ENCODE results near the gene ZCCHC14. TPM values are rescaled to one million over a fixed set of nuclear protein-coding genes. Genes with fewer than 3 reads are reported as not detected.

The ZCCHC14 gene
- polyA plus RNA-seq, 1 experiment: 2.7 TPM

GRCh38 chr16:87457061-87457611 lies 35.7 kb downstream of the ZCCHC14 start:
- Histone ChIP-seq H3K4me3 (ENCODE audit: low read depth, low read length) (no peak overlapping the region), H3K36me3 (ENCODE audit: control insufficient read depth, insufficient read depth, low read length) (peaks cover 7% of the 10 kb centered on the region), H3K27me3 (ENCODE audit: control insufficient read depth, insufficient read depth, low read length) (no peaks in the 10 kb centered on the region)
- ChIA-PET POLR2A (no interaction called here), CTCF (interaction anchor here (0.5 kb wide), 1 partner anchor 186 kb away, joined by 3 read pairs; no protein-coding TSS in a partner anchor)
- TF ChIP-seq, protein P1, sequence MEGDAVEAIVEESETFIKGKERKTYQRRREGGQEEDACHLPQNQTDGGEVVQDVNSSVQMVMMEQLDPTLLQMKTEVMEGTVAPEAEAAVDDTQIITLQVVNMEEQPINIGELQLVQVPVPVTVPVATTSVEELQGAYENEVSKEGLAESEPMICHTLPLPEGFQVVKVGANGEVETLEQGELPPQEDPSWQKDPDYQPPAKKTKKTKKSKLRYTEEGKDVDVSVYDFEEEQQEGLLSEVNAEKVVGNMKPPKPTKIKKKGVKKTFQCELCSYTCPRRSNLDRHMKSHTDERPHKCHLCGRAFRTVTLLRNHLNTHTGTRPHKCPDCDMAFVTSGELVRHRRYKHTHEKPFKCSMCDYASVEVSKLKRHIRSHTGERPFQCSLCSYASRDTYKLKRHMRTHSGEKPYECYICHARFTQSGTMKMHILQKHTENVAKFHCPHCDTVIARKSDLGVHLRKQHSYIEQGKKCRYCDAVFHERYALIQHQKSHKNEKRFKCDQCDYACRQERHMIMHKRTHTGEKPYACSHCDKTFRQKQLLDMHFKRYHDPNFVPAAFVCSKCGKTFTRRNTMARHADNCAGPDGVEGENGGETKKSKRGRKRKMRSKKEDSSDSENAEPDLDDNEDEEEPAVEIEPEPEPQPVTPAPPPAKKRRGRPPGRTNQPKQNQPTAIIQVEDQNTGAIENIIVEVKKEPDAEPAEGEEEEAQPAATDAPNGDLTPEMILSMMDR (IDR thresholded peaks at IDR 0.05; ENCODE audit: insufficient read depth, low read depth, low read length): no peak
- no peak for DNase-seq (ENCODE audit: low read depth)

DNA sequence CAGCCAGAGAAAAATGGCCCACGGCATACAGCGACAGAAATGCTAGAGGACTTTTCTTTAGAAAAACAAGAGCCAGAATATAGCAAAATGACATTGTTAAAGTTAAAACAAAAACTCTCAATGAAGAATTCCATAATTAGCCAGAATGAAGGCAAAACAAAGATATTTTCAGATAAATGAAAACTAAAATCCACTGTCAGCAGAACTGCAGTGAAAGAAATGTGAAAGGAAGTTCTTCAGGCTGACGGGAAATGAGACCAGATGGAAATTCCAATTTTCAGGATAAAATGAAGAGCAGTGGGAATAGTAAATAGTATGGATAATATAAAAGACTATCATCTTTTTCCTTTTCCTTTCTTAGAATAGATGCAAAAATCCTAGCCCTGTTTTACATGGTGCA lies 38.4 kb downstream of the ZCCHC14 start:
- POLR2A ChIA-PET: no interaction called here

DNA sequence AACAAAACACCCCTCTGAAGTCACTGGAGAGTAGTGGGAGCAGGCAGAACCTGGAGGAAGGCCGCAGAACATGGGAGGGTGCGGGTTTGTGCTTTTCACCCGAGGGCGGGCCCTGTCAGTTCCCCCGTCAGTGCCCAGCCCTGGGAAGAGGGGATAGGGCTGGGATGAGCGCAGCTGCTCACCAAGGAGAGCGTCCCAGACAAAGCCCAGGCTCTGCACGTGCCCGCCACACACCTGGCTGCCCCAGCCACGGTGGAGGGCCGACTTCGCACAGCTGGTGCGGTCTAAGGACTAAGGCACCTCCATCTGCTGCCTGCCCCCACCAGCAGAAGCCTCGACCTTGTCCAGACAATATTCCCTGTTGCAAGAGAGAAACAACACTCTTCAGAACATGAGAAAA lies 39.5 kb downstream of the ZCCHC14 start:
- TF ChIP-seq, protein P1 (IDR thresholded peaks at IDR 0.05; ENCODE audit: insufficient read depth, low read depth, low read length): no peak
- no peak for DNase-seq (ENCODE audit: low read depth)
- peaks cover 6% of the 10 kb centered on the region; the same call in 1 of the 2 replicates for H3K36me3 ChIP-seq (ENCODE audit: control insufficient read depth, insufficient read depth, low read length)
- H3K4me3 ChIP-seq (ENCODE audit: low read depth, low read length): no peak overlapping the region
- CTCF ChIA-PET: interaction anchor here (0.7 to 1.6 kb wide), 3 partner anchors 8 to 59 kb away, joined by 3 read pairs; no protein-coding TSS in a partner anchor
- POLR2A ChIA-PET: no interaction called here
- H3K27me3 ChIP-seq (ENCODE audit: control insufficient read depth, insufficient read depth, low read length): no peaks in the 10 kb centered on the region

More for the DNA sequence above, 38.4 kb downstream of the ZCCHC14 start:
- Histone ChIP-seq H3K36me3 (ENCODE audit: control insufficient read depth, insufficient read depth, low read length) (peaks cover 10% of the 10 kb centered on the region), H3K4me3 (ENCODE audit: low read depth, low read length) (no peak overlapping the region), H3K27me3 (ENCODE audit: control insufficient read depth, insufficient read depth, low read length) (no peaks in the 10 kb centered on the region)
- CTCF ChIA-PET: no interaction called here
- TF ChIP-seq, protein P1 (IDR thresholded peaks at IDR 0.05; ENCODE audit: insufficient read depth, low read depth, low read length): no peak
- no peak for DNase-seq (ENCODE audit: low read depth)

DNA sequence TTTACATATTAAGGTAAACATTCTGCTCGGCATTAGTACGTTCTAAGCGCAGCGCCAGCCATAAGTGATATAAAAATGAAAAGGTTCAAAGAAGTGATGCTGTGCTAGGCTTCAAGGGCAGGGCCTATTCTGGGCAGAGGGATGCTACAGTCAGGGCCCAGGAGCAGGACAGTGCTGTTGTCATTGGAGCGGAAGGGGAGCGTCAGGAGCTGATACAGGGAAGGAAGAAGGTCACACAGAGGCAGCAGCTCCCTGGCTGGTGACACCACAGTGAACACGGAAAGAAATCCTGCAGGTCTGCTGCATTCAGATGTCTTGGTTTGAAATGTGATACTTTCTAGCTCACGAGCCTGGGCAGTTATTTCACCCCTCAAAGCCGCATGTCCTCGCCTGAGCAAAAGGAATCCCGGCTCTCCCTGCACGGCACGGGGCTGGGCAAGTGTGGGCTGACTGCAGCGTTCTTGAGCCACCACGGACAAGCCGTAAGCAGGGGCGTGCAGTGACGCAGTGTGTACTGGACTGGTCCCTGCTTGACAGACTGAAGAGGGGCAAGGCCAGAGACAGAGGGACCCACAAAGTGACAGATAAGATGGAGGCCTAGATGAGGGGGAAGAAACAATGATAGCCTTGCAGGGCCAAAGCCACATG lies 41.1 kb downstream of the ZCCHC14 start:
- no peak for DNase-seq (ENCODE audit: low read depth)
- ChIA-PET CTCF (interaction anchor here (1.6 kb wide), 1 partner anchor 33 kb away, joined by 3 read pairs; no protein-coding TSS in a partner anchor), POLR2A (no interaction called here)
- TF ChIP-seq, protein P1 (IDR thresholded peaks at IDR 0.05; ENCODE audit: insufficient read depth, low read depth, low read length): no peak
- Histone ChIP-seq H3K4me3 (ENCODE audit: low read depth, low read length) (no peak overlapping the region), H3K36me3 (ENCODE audit: control insufficient read depth, insufficient read depth, low read length) (peaks cover 6% of the 10 kb centered on the region; the same call in 1 of the 2 replicates), H3K27me3 (ENCODE audit: control insufficient read depth, insufficient read depth, low read length) (no peaks in the 10 kb centered on the region)

DNA sequence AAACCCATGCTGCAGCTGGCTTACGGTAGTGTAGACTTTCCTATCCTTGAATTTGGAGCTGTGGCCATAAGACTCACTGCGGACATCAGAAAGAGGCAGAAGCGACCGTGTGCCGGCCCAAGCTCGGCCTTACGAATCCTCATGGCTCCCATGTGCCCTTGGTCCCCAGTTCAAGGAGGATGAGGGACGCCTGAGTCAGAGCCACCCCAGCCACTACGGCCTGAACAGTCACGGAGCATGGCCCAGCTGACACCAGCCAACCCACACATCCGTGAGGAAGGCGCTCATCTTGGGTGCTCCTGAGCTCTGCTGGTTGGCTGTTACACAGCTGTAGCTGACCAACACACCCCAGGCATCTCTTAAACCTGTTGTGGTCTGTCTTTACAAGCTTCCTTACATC lies 44.0 kb downstream of the ZCCHC14 start:
- no peak for DNase-seq (ENCODE audit: low read depth)
- ChIA-PET POLR2A (no interaction called here), CTCF (no interaction called here)
- TF ChIP-seq, protein P1 (IDR thresholded peaks at IDR 0.05; ENCODE audit: insufficient read depth, low read depth, low read length): no peak
- H3K27me3 ChIP-seq (ENCODE audit: control insufficient read depth, insufficient read depth, low read length): no peaks in the 10 kb centered on the region
- no peak overlapping the region for H3K4me3 ChIP-seq (ENCODE audit: low read depth, low read length)
- peaks cover 8% of the 10 kb centered on the region; the same call in 1 of the 2 replicates for H3K36me3 ChIP-seq (ENCODE audit: control insufficient read depth, insufficient read depth, low read length)

All from BJ (cell line).